ENCODE results near the gene PTPRS.

Gene PTPRS

DNA sequence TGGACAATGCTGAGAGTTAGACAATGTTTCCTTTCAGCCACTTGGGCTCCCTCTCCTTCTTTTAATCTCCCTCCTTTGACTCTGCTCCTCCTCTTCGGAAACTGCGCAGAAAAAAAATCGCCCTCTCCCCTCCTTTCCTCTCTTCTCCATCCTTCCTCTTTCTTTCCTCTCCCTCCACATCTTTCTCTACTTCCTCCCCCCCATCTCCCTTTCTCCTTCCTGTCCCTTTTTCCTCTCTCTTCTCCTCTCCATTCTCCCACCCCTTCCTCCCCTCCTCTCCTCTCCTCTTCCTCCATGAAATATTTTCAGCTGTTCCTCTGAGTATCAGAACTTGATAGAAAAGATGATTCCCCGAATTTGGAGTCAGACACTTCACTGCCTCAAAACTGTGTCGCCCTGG is 15.1 kb upstream of the PTPRS start:
- TF ChIP-seq PRDM1 (tag by site-specific recombination; IDR thresholded peaks at IDR 0.05), result peak; percentile 95
- peak; percentile 58 for TF ChIP-seq ZNF366 (tag by site-specific recombination; conservative IDR thresholded peaks at IDR 0.05)
- TF ChIP-seq, protein P1, sequence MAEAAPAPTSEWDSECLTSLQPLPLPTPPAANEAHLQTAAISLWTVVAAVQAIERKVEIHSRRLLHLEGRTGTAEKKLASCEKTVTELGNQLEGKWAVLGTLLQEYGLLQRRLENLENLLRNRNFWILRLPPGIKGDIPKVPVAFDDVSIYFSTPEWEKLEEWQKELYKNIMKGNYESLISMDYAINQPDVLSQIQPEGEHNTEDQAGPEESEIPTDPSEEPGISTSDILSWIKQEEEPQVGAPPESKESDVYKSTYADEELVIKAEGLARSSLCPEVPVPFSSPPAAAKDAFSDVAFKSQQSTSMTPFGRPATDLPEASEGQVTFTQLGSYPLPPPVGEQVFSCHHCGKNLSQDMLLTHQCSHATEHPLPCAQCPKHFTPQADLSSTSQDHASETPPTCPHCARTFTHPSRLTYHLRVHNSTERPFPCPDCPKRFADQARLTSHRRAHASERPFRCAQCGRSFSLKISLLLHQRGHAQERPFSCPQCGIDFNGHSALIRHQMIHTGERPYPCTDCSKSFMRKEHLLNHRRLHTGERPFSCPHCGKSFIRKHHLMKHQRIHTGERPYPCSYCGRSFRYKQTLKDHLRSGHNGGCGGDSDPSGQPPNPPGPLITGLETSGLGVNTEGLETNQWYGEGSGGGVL (tag by site-specific recombination; IDR thresholded peaks at IDR 0.05), result peak; percentile 57
- no peak for TF ChIP-seq SP3 (tag by site-specific recombination; IDR thresholded peaks at IDR 0.05)
- no peak for TF ChIP-seq ZFP3 (tag by site-specific recombination; IDR thresholded peaks at IDR 0.05; ENCODE audit: low read depth)
- Histone ChIP-seq H3K27ac (ENCODE audit: extremely low read depth, low read depth, low read length) (no peak overlapping the region), H3K4me1 (ENCODE audit: control insufficient read depth, insufficient read depth, low read length) (no peaks in the 10 kb centered on the region), H3K9me3 (ENCODE audit: control insufficient read depth, insufficient read depth, low read depth, low read length) (no peaks in the 10 kb centered on the region), H3K36me3 (ENCODE audit: control insufficient read depth in 2 of 2, insufficient read depth in 1 of 2, low read length in 2 of 2) (no peaks in the 10 kb centered on the region), H3K4me3 (ENCODE audit: low read depth, low read length) (no peak overlapping the region)
- POLR2A ChIA-PET, result interaction anchor here (0.6 kb wide), 1 partner anchor 42 kb away, joined by 8 read pairs; no protein-coding TSS in a partner anchor
- CTCF ChIA-PET, result interaction anchor here (0.6 kb wide), 2 partner anchors 66 to 85 kb away, joined by 4 to 5 read pairs; no protein-coding TSS in a partner anchor

DNA sequence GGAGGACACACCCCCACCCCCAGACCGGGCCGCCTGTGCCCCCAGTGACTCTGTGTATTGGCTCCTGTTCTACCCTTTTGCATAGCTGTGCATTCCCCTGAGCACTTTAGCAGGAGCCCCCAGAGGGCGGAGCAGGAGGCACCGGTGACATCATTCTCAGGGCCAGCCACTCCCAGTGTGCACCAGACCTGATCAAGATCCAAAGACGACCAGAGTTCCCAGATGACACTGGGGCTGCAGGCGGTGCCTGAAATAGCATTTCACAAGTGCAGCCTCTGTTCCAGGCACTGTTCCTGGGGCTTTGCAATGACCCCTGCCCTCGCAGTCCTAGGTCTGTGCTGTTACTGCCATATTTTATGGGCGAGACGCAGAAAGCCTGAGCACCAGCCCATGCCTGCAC is 14.5 kb upstream of the PTPRS start:
- Histone ChIP-seq H3K4me3 (ENCODE audit: low read depth, low read length) (no peak overlapping the region), H3K4me1 (ENCODE audit: control insufficient read depth, insufficient read depth, low read length) (no peaks in the 10 kb centered on the region), H3K9me3 (ENCODE audit: control insufficient read depth, insufficient read depth, low read depth, low read length) (no peaks in the 10 kb centered on the region), H3K36me3 (ENCODE audit: control insufficient read depth in 2 of 2, insufficient read depth in 1 of 2, low read length in 2 of 2) (no peaks in the 10 kb centered on the region), H3K27ac (ENCODE audit: extremely low read depth, low read depth, low read length) (no peak overlapping the region)
- CTCF ChIA-PET, result no interaction called here
- TF ChIP-seq ZBTB17 (tag by site-specific recombination; IDR thresholded peaks at IDR 0.05) (0 out of 2 replicates have a peak, but pooled peaks have one; percentile 16), EGR2 (tag by site-specific recombination; IDR thresholded peaks at IDR 0.05; ENCODE audit: low read depth) (no peak), GLIS1 (tag by site-specific recombination; IDR thresholded peaks at IDR 0.05) (no peak), OSR2 (tag by site-specific recombination; IDR thresholded peaks at IDR 0.05) (no peak), ZIC2 (tag by site-specific recombination; IDR thresholded peaks at IDR 0.05) (no peak), ZNF76 (tag by site-specific recombination; IDR thresholded peaks at IDR 0.05; ENCODE audit: borderline replicate concordance, low read depth) (0 out of 2 replicates have a peak, but pooled peaks have one; percentile 32), ZNF19 (tag by site-specific recombination; IDR thresholded peaks at IDR 0.05; ENCODE audit: low read depth) (no peak)
- TF ChIP-seq, protein P2, sequence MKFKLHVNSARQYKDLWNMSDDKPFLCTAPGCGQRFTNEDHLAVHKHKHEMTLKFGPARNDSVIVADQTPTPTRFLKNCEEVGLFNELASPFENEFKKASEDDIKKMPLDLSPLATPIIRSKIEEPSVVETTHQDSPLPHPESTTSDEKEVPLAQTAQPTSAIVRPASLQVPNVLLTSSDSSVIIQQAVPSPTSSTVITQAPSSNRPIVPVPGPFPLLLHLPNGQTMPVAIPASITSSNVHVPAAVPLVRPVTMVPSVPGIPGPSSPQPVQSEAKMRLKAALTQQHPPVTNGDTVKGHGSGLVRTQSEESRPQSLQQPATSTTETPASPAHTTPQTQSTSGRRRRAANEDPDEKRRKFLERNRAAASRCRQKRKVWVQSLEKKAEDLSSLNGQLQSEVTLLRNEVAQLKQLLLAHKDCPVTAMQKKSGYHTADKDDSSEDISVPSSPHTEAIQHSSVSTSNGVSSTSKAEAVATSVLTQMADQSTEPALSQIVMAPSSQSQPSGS (tag by site-specific recombination; IDR thresholded peaks at IDR 0.05; ENCODE audit: low read depth), result 0 out of 2 replicates have a peak, but pooled peaks have one; percentile 22
- POLR2A ChIA-PET, result no interaction called here

DNA sequence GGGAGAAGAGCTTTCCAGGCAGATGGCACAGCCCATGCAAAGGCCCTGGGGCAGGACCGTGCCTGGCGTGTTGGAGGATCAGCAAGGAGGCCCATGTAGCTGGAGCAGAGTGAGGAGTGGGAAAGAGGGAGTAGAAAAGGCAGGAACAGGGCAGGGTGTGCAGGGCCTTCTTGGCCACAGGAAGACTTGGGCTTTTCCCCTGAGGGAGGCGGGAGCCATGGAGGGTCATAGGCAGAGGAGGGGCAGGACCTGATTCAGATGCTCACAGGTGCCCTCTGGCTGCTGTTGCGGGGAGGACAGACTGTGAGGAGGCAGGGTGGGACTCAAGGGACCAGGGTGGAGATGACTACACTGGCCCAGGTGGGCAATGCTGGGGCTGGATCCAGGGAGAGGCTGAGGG is 13.8 kb upstream of the PTPRS start:
- no peaks in the 10 kb centered on the region for H3K36me3 ChIP-seq (ENCODE audit: control insufficient read depth in 2 of 2, insufficient read depth in 1 of 2, low read length in 2 of 2)
- ChIA-PET CTCF (interaction anchor here (0.6 to 0.7 kb wide), 2 partner anchors 159 to 316 kb away, joined by 3 to 4 read pairs; no protein-coding TSS in a partner anchor), POLR2A (no interaction called here)
- no peak overlapping the region for H3K4me3 ChIP-seq (ENCODE audit: low read depth, low read length)
- no peaks in the 10 kb centered on the region for H3K9me3 ChIP-seq (ENCODE audit: control insufficient read depth, insufficient read depth, low read depth, low read length)
- H3K4me1 ChIP-seq (ENCODE audit: control insufficient read depth, insufficient read depth, low read length), result no peaks in the 10 kb centered on the region
- H3K27ac ChIP-seq (ENCODE audit: extremely low read depth, low read depth, low read length), result no peak overlapping the region
- TF ChIP-seq WT1 (tag by site-specific recombination; IDR thresholded peaks at IDR 0.05), result no peak
- peak; percentile 99 for TF ChIP-seq ZNF623 (tag by site-specific recombination; IDR thresholded peaks at IDR 0.05)
- TF ChIP-seq, protein P3, sequence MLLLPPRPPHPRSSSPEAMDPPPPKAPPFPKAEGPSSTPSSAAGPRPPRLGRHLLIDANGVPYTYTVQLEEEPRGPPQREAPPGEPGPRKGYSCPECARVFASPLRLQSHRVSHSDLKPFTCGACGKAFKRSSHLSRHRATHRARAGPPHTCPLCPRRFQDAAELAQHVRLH (tag by site-specific recombination; IDR thresholded peaks at IDR 0.05), result peak; percentile 83
- no peak for TF ChIP-seq ZNF670 (tag by site-specific recombination; IDR thresholded peaks at IDR 0.05; ENCODE audit: low read depth)
- TF ChIP-seq, protein P4, sequence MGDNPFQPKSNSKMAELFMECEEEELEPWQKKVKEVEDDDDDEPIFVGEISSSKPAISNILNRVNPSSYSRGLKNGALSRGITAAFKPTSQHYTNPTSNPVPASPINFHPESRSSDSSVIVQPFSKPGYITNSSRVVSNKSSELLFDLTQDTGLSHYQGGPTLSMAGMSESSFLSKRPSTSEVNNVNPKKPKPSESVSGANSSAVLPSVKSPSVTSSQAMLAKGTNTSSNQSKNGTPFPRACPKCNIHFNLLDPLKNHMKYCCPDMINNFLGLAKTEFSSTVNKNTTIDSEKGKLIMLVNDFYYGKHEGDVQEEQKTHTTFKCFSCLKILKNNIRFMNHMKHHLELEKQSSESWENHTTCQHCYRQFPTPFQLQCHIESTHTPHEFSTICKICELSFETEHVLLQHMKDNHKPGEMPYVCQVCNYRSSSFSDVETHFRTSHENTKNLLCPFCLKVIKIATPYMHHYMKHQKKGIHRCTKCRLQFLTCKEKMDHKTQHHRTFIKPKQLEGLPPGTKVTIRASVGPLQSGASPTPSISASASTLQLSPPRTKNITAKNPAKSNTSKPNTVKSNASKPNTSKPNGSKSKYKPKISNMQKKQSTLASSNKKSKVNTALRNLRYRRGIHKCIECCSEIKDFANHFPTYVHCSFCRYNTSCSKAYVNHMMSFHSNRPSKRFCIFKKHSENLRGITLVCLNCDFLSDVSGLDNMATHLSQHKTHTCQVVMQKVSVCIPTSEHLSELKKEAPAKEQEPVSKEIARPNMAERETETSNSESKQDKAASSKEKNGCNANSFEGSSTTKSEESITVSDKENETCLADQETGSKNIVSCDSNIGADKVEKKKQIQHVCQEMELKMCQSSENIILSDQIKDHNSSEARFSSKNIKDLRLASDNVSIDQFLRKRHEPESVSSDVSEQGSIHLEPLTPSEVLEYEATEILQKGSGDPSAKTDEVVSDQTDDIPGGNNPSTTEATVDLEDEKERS (tag by site-specific recombination; IDR thresholded peaks at IDR 0.05), result peak; percentile 89
- TF ChIP-seq ZNF555 (tag by site-specific recombination; conservative IDR thresholded peaks at IDR 0.05), result no peak
- no peak for TF ChIP-seq ZNF433 (tag by site-specific recombination; IDR thresholded peaks at IDR 0.05; ENCODE audit: low read depth)
- TF ChIP-seq, protein P5, sequence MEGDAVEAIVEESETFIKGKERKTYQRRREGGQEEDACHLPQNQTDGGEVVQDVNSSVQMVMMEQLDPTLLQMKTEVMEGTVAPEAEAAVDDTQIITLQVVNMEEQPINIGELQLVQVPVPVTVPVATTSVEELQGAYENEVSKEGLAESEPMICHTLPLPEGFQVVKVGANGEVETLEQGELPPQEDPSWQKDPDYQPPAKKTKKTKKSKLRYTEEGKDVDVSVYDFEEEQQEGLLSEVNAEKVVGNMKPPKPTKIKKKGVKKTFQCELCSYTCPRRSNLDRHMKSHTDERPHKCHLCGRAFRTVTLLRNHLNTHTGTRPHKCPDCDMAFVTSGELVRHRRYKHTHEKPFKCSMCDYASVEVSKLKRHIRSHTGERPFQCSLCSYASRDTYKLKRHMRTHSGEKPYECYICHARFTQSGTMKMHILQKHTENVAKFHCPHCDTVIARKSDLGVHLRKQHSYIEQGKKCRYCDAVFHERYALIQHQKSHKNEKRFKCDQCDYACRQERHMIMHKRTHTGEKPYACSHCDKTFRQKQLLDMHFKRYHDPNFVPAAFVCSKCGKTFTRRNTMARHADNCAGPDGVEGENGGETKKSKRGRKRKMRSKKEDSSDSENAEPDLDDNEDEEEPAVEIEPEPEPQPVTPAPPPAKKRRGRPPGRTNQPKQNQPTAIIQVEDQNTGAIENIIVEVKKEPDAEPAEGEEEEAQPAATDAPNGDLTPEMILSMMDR (tag by site-specific recombination; IDR thresholded peaks at IDR 0.05), result no peak; the same call in 1 of the 2 replicates
- peak; percentile 98 for TF ChIP-seq ZNF16 (tag by site-specific recombination; IDR thresholded peaks at IDR 0.05; ENCODE audit: low read depth)
- TF ChIP-seq, protein P6, sequence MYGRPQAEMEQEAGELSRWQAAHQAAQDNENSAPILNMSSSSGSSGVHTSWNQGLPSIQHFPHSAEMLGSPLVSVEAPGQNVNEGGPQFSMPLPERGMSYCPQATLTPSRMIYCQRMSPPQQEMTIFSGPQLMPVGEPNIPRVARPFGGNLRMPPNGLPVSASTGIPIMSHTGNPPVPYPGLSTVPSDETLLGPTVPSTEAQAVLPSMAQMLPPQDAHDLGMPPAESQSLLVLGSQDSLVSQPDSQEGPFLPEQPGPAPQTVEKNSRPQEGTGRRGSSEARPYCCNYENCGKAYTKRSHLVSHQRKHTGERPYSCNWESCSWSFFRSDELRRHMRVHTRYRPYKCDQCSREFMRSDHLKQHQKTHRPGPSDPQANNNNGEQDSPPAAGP (tag by site-specific recombination; IDR thresholded peaks at IDR 0.05), result peak; percentile 85
